GM23248 (cell line): ENCODE data around the gene NAV2. TPM values are rescaled to one million over a fixed set of nuclear protein-coding genes. Genes with fewer than 3 reads are reported as not detected.

Experiments used
- DNase-seq: peaks from one replicate; pipeline ENCODE4 v3.0.0-alpha.2; 2015
- H2AFZ ChIP-seq: fragments of 200-600 bp; sonication (generic); 2 replicates; pipeline ENCODE4 v1.6.1; 2016; ENCODE audit warnings: antibody characterized with exemption
- H3F3A ChIP-seq: fragments of 200-600 bp; sonication (generic); 2 replicates; pipeline ENCODE4 v1.6.1; 2016; ENCODE audit warnings: mild to moderate bottlenecking, antibody characterized with exemption, mixed run types; ENCODE audit not compliant: insufficient read depth
- H3K27ac ChIP-seq: fragments of 200-600 bp; sonication (generic); 2 replicates; pipeline ENCODE4 v1.5.1; 2016; ENCODE audit warnings: mild to moderate bottlenecking
- H3K27me3 ChIP-seq: fragments of 200-600 bp; sonication (generic); replicated peaks from 2 replicates; pipeline ENCODE4 v1.6.1; 2016; ENCODE audit warnings: mild to moderate bottlenecking; ENCODE audit not compliant: insufficient read depth
- H3K36me3 ChIP-seq: fragments of 200-600 bp; sonication (generic); 2 replicates; pipeline ENCODE4 v1.6.1; 2016; ENCODE audit warnings: low read depth, mild to moderate bottlenecking
- H3K4me1 ChIP-seq: fragments of 200-600 bp; sonication (generic); 2 replicates; pipeline ENCODE4 v1.6.1; 2016; ENCODE audit warnings: mild to moderate bottlenecking; ENCODE audit not compliant: insufficient read depth
- H3K4me2 ChIP-seq: fragments of 200-600 bp; sonication (generic); one replicate; pipeline ENCODE4 v1.6.1; 2016; ENCODE audit warnings: mild to moderate bottlenecking; ENCODE audit not compliant: unreplicated experiment
- H3K4me3 ChIP-seq: fragments of 200-600 bp; sonication (generic); 2 replicates; pipeline ENCODE4 v1.5.1; 2016; ENCODE audit warnings: mild to moderate bottlenecking
- H3K79me2 ChIP-seq: fragments of 200-600 bp; sonication (generic); 2 replicates; pipeline ENCODE4 v1.6.1; 2016; ENCODE audit warnings: mild to moderate bottlenecking; ENCODE audit not compliant: insufficient read depth
- H3K9ac ChIP-seq: fragments of 200-600 bp; sonication (generic); 2 replicates; pipeline ENCODE4 v1.6.1; 2016; ENCODE audit warnings: mild to moderate bottlenecking
- H3K9me2 ChIP-seq: fragments of 200-600 bp; sonication (generic); 2 replicates; pipeline ENCODE4 v1.6.1; 2016; ENCODE audit warnings: mixed run types, mild to moderate bottlenecking, moderate library complexity; ENCODE audit not compliant: insufficient read depth
- H3K9me3 ChIP-seq: fragments of 200-600 bp; sonication (generic); one replicate; pipeline ENCODE4 v1.6.1; 2017; ENCODE audit warnings: low read depth
- H4K20me1 ChIP-seq: fragments of 200-600 bp; sonication (generic); 2 replicates; pipeline ENCODE4 v1.6.0; 2016; ENCODE audit not compliant: insufficient read depth
- EZH2 ChIP-seq: fragments of 200-600 bp; sonication (generic); IDR thresholded peaks from 2 replicates; pipeline ENCODE4 v1.6.1; 2018; ENCODE audit warnings: antibody characterized with exemption, mild to moderate bottlenecking; ENCODE audit not compliant: insufficient read depth, poor library complexity, severe bottlenecking
- EZH2phosphoT487 ChIP-seq: fragments of 200-600 bp; sonication (generic); IDR thresholded peaks from 2 replicates; pipeline ENCODE4 v1.6.1; 2018; ENCODE audit warnings: antibody characterized with exemption, moderate library complexity, mild to moderate bottlenecking, low read depth; ENCODE audit not compliant: insufficient read depth
- WGBS, 2 experiments: methylation state at CpG; one replicate each; pipeline ENCODE4 v1.1.6; 2015 to 2017; ENCODE audit warnings: low lambda C conversion rate in 2 of 2, low coverage in 1 of 2; ENCODE audit errors: missing lambda C conversion rate in 2 of 2; 5-methylcytosine and 5-hydroxymethylcytosine counted together
- in situ Hi-C: fragments of 300-500 bp; cut with MboI; formaldehyde crosslinking; loops from 2 replicates; pipeline ENCODE4 v1.15.0; 2020
- polyA plus RNA-seq: library from polyadenylated mRNA; unstranded; fragments of >200 nt; fragmentation: Nextera tagmentation; extraction: Ambion mirVana; gene quantifications from 2 replicates; pipeline ENCODE4 v1.2.1, GENCODE V29; 2016
- total RNA-seq: library from RNA; depleted of rRNA; stranded (reverse); fragments of >200 nt; shearing (Covaris generic); gene quantifications from 2 replicates; pipeline ENCODE4 v1.2.3, GENCODE V29; 2014

NAV2 gene
- total and polyA plus RNA-seq, 2 experiments from 2014 or later = 5.7 to 11.9 TPM

GRCh38 chr11:19913893-19914249, 201.2 kb downstream of the NAV2 start:
- Histone ChIP-seq H3K9ac (no peak overlapping the region), H3K27ac (no peak overlapping the region), H3K9me2 (no peaks in the 10 kb centered on the region), H3K4me2 (no peak overlapping the region), H2AFZ (no peak overlapping the region), H3K79me2 (peaks cover 36% of the 10 kb centered on the region), H4K20me1 (no peaks in the 10 kb centered on the region), H3K9me3 (no peaks in the 10 kb centered on the region), H3K36me3 (no peaks in the 10 kb centered on the region), H3K27me3 (no peaks in the 10 kb centered on the region), H3K4me1 (peaks cover 13% of the 10 kb centered on the region), H3K4me3 (no peak overlapping the region), H3F3A (peaks cover 43% of the 10 kb centered on the region)
- no peak for DNase-seq
- 95 to 98% methylated on average over 3 of the region's 3 CpGs for WGBS, 2 experiments
- TF ChIP-seq EZH2 = no peak
- no peak for TF ChIP-seq EZH2phosphoT487
- in situ Hi-C loops = no loop called here

- Histone ChIP-seq H3K36me3 (no peaks in the 10 kb centered on the region), H3K9me3 (no peaks in the 10 kb centered on the region), H3K4me1 (peaks cover 32% of the 10 kb centered on the region), H3K79me2 (peaks cover 38% of the 10 kb centered on the region), H3K9ac (no peak overlapping the region), H3K4me3 (no peak overlapping the region), H3K27me3 (no peaks in the 10 kb centered on the region), H3K9me2 (no peaks in the 10 kb centered on the region), H4K20me1 (no peaks in the 10 kb centered on the region), H3F3A (peaks cover 58% of the 10 kb centered on the region), H3K4me2 (no peak overlapping the region), H3K27ac (no peak overlapping the region), H2AFZ (no peak overlapping the region)
- TF ChIP-seq EZH2phosphoT487 (no peak), EZH2 (no peak)
- in situ Hi-C loops = no loop called here
- 77 to 83% methylated on average over 1 of the region's 1 CpG for WGBS, 2 experiments
- no peak for DNase-seq
These were observed 203.2 kb downstream of the NAV2 start for GRCh38 chr11:19915808-19916207.

GRCh38 chr11:19917069-19917468, 204.4 kb downstream of the NAV2 start:
- H3K79me2 ChIP-seq = peaks cover 50% of the 10 kb centered on the region
- TF ChIP-seq EZH2phosphoT487 (no peak), EZH2 (no peak)
- in situ Hi-C loops = no loop called here

GRCh38 chr11:19918302-19919049, 205.8 kb downstream of the NAV2 start:
- no peak for TF ChIP-seq EZH2phosphoT487
- Histone ChIP-seq H3F3A (peaks cover 73% of the 10 kb centered on the region), H4K20me1 (no peaks in the 10 kb centered on the region), H3K27me3 (no peaks in the 10 kb centered on the region), H3K4me2 (peak overlapping the region; percentile 57), H3K9ac (peak overlapping the region; percentile 77), H3K9me3 (no peaks in the 10 kb centered on the region), H3K9me2 (no peaks in the 10 kb centered on the region), H3K27ac (peak overlapping the region; percentile 97), H3K4me1 (peaks cover 59% of the 10 kb centered on the region), H3K79me2 (peaks cover 64% of the 10 kb centered on the region), H2AFZ (peak overlapping the region; percentile 16), H3K4me3 (peak overlapping the region; percentile 51), H3K36me3 (no peaks in the 10 kb centered on the region)
- WGBS, 2 experiments = 60 to 72% methylated on average over 5 of the region's 5 CpGs
- DNase-seq = peak; percentile 60
- in situ Hi-C loops = no loop called here

More at GRCh38 chr11:19917069-19917468, 204.4 kb downstream of the NAV2 start:
- no peaks in the 10 kb centered on the region for H3K9me3 ChIP-seq
- H3K4me2 ChIP-seq = no peak overlapping the region
- no peaks in the 10 kb centered on the region for H3K9me2 ChIP-seq
- H3K36me3 ChIP-seq = no peaks in the 10 kb centered on the region
- H3K27ac ChIP-seq = no peak overlapping the region
- peaks cover 68% of the 10 kb centered on the region for H3F3A ChIP-seq
- H3K4me1 ChIP-seq = peaks cover 45% of the 10 kb centered on the region
- no peak overlapping the region for H3K9ac ChIP-seq
- H3K27me3 ChIP-seq = no peaks in the 10 kb centered on the region
- WGBS, 2 experiments = 96 to 100% methylated on average over 1 of the region's 1 CpG
- DNase-seq = no peak
- H2AFZ ChIP-seq = no peak overlapping the region
- no peaks in the 10 kb centered on the region for H4K20me1 ChIP-seq
- H3K4me3 ChIP-seq = no peak overlapping the region
